Epithelial cell of proximal tubule (primary cell): ENCODE results near the gene TMEM8B. TPM values are rescaled to one million over a fixed set of nuclear protein-coding genes. Genes with fewer than 3 reads are reported as not detected.

Experiments
- DNase-seq: peaks from one replicate; pipeline ENCODE4 v3.0.0-alpha.2; 2011; ENCODE audit warnings: low read depth
- H3K4me3 ChIP-seq: 2 replicates; pipeline ENCODE4 v1.5.1; 2011; ENCODE audit warnings: low read depth, mild to moderate bottlenecking, low read length
- CTCF ChIP-seq: conservative IDR thresholded peaks from 2 replicates; pipeline ENCODE4 v1.5.1; 2012; ENCODE audit warnings: low read depth, mild to moderate bottlenecking, low read length
- total RNA-seq: library from RNA; depleted of rRNA; stranded (reverse); fragments of >200 nt; gene quantifications from 2 replicates; pipeline ENCODE4 v1.2.3, GENCODE V29; 2015

TMEM8B gene
- total RNA-seq, 1 donor from 2014 or later, result 4.2 TPM

GRCh38 chr9:35867538-35867937 lies 38.5 kb downstream of the TMEM8B start:
- DNase-seq, result no peak
- no peak for TF ChIP-seq CTCF
- no peak overlapping the region for H3K4me3 ChIP-seq

GRCh38 chr9:35868933-35869332 lies 39.9 kb downstream of the TMEM8B start:
- H3K4me3 ChIP-seq, result no peak overlapping the region
- DNase-seq, result no peak
- no peak for TF ChIP-seq CTCF

- DNase-seq, result no peak
- no peak for TF ChIP-seq CTCF
- H3K4me3 ChIP-seq, result no peak overlapping the region
Observed at GRCh38 chr9:35869621-35870216, 40.7 kb downstream of the TMEM8B start.

- DNase-seq, result no peak
- TF ChIP-seq CTCF, result no peak
- H3K4me3 ChIP-seq, result no peak within 1 kb of the TSS
Observed at GRCh38 chr9:35870351-35870923, 41.4 kb downstream of the TMEM8B start, which contains the start of gene OR13J1. TSS of gene OR13J1 (minus strand) at chr9:35870401. CDS start at chr9:35870401, 0 bp downstream.

GRCh38 chr9:35871545-35871944 lies 42.5 kb downstream of the TMEM8B start:
- no peak for DNase-seq
- no peak overlapping the region for H3K4me3 ChIP-seq
- no peak for TF ChIP-seq CTCF

GRCh38 chr9:35872505-35872904 lies 43.5 kb downstream of the TMEM8B start:
- H3K4me3 ChIP-seq, result no peak overlapping the region
- TF ChIP-seq CTCF, result no peak

More at GRCh38 chr9:35872505-35872904, 43.5 kb downstream of the TMEM8B start:
- DNase-seq, result no peak
